Neural crest cell (in vitro differentiated cells): Measurements from ENCODE around the gene HECA. TPM values are rescaled to one million over a fixed set of nuclear protein-coding genes. Genes with fewer than 3 reads are reported as not detected.
A peak's percentile ranks its signal among the peaks of the same experiment; 100 is the strongest.

Source experiments
- DNase-seq: peaks from one replicate; pipeline ENCODE4 v3.0.0; 2021; ENCODE audit warnings: low read depth, mixed read lengths, low spot score
- H3K27ac Mint-ChIP-seq: one replicate; pipeline ENCODE4 v1.8.0; 2021; ENCODE audit warnings: mild to moderate bottlenecking, mixed read lengths; ENCODE audit not compliant: unreplicated experiment
- H3K27me3 Mint-ChIP-seq: 2 replicates; pipeline ENCODE4 v1.8.0; 2021; ENCODE audit warnings: low read depth, mild to moderate bottlenecking, mixed read lengths
- H3K36me3 Mint-ChIP-seq: 2 replicates; pipeline ENCODE4 v1.8.0; 2021; ENCODE audit warnings: low read depth, mild to moderate bottlenecking, mixed read lengths
- H3K4me1 Mint-ChIP-seq: 2 replicates; pipeline ENCODE4 v1.8.0; 2021; ENCODE audit warnings: mixed read lengths
- H3K4me3 Mint-ChIP-seq: one replicate; pipeline ENCODE4 v1.8.0; 2021; ENCODE audit warnings: mild to moderate bottlenecking, mixed read lengths
- H3K9me3 Mint-ChIP-seq: 2 replicates; pipeline ENCODE4 v1.8.0; 2021; ENCODE audit warnings: mixed read lengths
- total RNA-seq: library from RNA; stranded (reverse); gene quantifications from 2 replicates; pipeline ENCODE4 v1.2.1, GENCODE V29; 2021
- TF ChIP-seq, protein P1 (sequence below): fragments of 200-600 bp; sonication (generic); conservative IDR thresholded peaks from 2 replicates; pipeline ENCODE4 v1.5.0; 2021; ENCODE audit warnings: antibody characterized with exemption, mild to moderate bottlenecking

HECA gene
- total RNA-seq, 1 donor from 2014 or later = 8.6 TPM

DNA sequence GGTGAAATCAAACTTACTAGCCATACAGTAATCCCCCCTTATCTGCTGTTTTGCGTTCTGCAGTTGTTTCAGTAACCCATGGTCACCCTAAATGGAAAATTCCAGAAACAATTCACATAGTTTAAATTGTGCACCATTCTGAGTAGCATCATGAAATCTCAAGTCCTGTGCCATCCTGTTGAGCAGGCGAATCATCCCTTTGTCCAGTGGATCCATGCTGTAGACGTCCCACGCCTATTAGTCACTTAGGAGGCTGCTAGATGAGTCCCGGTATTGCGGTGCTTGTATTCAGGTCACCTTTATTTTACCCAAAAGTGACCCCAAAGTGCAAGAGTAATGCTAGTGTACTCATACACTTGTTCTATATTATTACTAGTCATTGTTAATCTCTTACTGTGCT lies 46.4 kb downstream of the HECA start:
- peaks cover 7% of the 10 kb centered on the region for H3K36me3 Mint-ChIP-seq
- TF ChIP-seq, protein P1, sequence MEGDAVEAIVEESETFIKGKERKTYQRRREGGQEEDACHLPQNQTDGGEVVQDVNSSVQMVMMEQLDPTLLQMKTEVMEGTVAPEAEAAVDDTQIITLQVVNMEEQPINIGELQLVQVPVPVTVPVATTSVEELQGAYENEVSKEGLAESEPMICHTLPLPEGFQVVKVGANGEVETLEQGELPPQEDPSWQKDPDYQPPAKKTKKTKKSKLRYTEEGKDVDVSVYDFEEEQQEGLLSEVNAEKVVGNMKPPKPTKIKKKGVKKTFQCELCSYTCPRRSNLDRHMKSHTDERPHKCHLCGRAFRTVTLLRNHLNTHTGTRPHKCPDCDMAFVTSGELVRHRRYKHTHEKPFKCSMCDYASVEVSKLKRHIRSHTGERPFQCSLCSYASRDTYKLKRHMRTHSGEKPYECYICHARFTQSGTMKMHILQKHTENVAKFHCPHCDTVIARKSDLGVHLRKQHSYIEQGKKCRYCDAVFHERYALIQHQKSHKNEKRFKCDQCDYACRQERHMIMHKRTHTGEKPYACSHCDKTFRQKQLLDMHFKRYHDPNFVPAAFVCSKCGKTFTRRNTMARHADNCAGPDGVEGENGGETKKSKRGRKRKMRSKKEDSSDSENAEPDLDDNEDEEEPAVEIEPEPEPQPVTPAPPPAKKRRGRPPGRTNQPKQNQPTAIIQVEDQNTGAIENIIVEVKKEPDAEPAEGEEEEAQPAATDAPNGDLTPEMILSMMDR = no peak
- H3K27ac Mint-ChIP-seq = no peak overlapping the region
- no peaks in the 10 kb centered on the region for H3K27me3 Mint-ChIP-seq
- H3K4me1 Mint-ChIP-seq = no peaks in the 10 kb centered on the region
- no peak overlapping the region for H3K4me3 Mint-ChIP-seq
- no peaks in the 10 kb centered on the region for H3K9me3 Mint-ChIP-seq
- DNase-seq = no peak

DNA sequence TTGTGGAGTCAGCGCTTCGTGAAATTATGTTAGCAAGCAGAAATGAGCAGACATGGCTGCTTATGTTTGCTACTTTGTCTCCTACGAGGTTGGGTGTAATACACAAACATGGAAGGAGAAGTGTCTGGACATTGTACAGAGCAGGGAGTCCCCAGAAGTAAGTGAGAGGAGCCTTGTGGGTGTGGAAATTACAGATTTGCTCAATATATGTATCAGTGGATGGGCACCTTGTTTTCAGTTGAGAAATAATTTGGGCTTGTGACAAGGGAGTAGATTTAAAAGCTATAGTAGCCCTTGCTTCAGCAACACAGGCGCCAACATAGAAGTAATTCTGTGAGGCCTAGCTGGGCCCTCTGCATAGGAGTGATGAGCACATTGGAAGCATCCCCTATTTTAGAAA lies 49.2 kb downstream of the HECA start:
- Mint-ChIP-seq H3K4me3 (no peak overlapping the region), H3K27me3 (no peaks in the 10 kb centered on the region)

DNA sequence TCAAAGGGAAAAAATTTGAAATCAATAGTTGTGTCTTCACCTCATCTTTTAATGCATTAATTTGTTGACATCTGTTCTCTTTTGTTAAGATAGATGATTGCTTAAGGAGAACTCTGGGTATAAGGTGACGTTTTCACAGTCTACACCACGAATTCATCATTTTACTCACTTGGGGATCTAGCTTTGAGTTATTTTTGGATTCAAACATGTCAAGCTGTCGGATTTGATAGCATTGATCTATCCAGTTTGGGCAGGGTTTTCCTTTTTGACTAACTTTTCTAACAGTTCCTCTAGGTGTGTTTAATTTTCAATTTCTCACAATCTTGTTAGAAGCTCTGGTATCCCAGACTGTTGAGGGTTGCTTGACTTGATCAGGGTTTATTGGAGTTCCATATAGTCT lies 49.6 kb downstream of the HECA start:
- Mint-ChIP-seq H3K9me3 (no peaks in the 10 kb centered on the region), H3K27me3 (no peaks in the 10 kb centered on the region), H3K4me3 (no peak overlapping the region), H3K36me3 (no peaks in the 10 kb centered on the region), H3K27ac (no peak overlapping the region), H3K4me1 (no peaks in the 10 kb centered on the region)
- no peak for DNase-seq
- TF ChIP-seq, protein P1 = no peak

More for the DNA sequence above, 49.2 kb downstream of the HECA start:
- Mint-ChIP-seq H3K9me3 (no peaks in the 10 kb centered on the region), H3K36me3 (no peaks in the 10 kb centered on the region), H3K27ac (peak overlapping the region; percentile 16), H3K4me1 (no peaks in the 10 kb centered on the region)
- DNase-seq = no peak
- TF ChIP-seq, protein P1 = no peak

DNA sequence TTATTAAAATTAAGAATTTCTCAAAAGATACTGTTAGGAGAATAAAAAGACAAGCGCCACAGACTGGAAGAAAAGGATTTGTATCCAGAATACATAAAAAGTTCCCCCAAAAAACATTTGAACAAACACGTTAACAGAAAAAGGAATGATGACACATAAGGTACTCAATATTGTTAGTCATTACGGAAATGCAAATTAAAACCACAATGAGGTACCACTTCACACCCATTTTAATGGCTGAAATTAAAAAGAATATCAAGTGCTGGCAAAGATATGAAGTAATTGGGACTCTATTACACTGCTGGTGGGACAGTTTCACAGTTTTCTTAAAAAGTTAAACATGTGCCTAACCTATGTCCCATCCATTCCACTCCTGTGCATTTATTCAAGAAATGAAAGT lies 51.4 kb downstream of the HECA start:
- H3K4me1 Mint-ChIP-seq = no peaks in the 10 kb centered on the region
- H3K27me3 Mint-ChIP-seq = no peaks in the 10 kb centered on the region
- no peaks in the 10 kb centered on the region for H3K9me3 Mint-ChIP-seq
- no peak for DNase-seq
- H3K36me3 Mint-ChIP-seq = no peaks in the 10 kb centered on the region
- TF ChIP-seq, protein P1 = no peak
- no peak overlapping the region for H3K27ac Mint-ChIP-seq
- H3K4me3 Mint-ChIP-seq = no peak overlapping the region

DNA sequence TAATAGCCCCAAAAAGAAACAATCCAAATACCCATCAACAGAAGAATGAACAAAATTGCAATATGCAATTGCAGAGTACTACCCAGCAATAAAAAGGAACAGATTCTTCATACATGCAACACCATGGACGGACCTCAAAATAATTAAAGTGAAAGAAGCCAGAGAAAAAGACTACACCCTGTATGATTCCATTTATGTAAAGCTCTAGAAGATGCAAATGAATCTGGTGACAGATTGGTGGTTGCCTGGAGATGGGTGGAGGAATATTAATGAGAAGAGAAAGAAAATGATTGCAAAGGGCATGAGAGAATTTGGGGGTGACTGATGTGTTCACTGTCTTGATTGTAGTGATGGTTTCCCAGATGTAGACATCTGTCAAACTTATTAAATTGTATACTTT lies 51.8 kb downstream of the HECA start:
- no peaks in the 10 kb centered on the region for H3K4me1 Mint-ChIP-seq
- H3K27me3 Mint-ChIP-seq = no peaks in the 10 kb centered on the region
- no peaks in the 10 kb centered on the region for H3K36me3 Mint-ChIP-seq
- TF ChIP-seq, protein P1 = no peak
- DNase-seq = no peak
- H3K4me3 Mint-ChIP-seq = no peak overlapping the region
- H3K9me3 Mint-ChIP-seq = no peaks in the 10 kb centered on the region
- H3K27ac Mint-ChIP-seq = no peak overlapping the region

DNA sequence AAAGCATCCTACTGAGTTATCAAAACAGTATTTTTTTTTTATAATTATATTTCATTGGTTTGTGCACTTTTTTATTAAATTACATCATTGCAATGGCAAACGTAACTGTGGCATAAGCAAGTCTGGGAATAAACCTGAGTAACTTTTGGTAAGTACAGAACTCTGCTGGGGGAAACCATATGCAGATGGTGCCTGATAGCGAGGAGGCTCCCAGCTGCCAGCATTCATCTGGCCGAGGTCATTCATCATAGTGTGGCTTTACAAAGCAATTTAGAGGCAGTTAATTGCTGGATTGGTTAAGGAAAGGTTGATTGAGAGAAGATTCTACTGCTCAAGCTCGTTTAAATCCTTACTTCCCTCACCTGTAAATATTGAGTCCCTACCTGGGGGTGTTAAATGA lies 52.6 kb downstream of the HECA start:
- Mint-ChIP-seq H3K9me3 (peaks cover 3% of the 10 kb centered on the region), H3K27me3 (no peaks in the 10 kb centered on the region), H3K27ac (no peak overlapping the region), H3K4me1 (no peaks in the 10 kb centered on the region), H3K36me3 (no peaks in the 10 kb centered on the region), H3K4me3 (no peak overlapping the region)
- TF ChIP-seq, protein P1 = no peak
- DNase-seq = no peak
